Subcutaneous adipose tissue (tissue), 4 donors: ENCODE measurements around the gene MAP2K3. TPM values are rescaled to one million over a fixed set of nuclear protein-coding genes. Genes with fewer than 3 reads are reported as not detected.

ENCODE experiments used
- CTCF ChIP-seq: fragments of 450-650 bp; IDR thresholded peaks from one replicate; pipeline ENCODE4 v1.5.1; 2016; ENCODE audit warnings: low read depth, mild to moderate bottlenecking, control low read depth, antibody characterized with exemption, moderate library complexity
- total RNA-seq, 4 donors: library from RNA; depleted of rRNA; stranded (reverse); fragments of >200 nt; gene quantifications; one replicate each; pipeline ENCODE4 v1.1.0, GENCODE V29; 2016

The MAP2K3 gene
- total RNA-seq, 4 donors from 2014 or later, result 17.0 to 36.2 (median 23.3) TPM

- no peak for TF ChIP-seq CTCF
Observed at GRCh38 chr17:21242780-21243515, 41.6 kb upstream of the MAP2K3 start.

GRCh38 chr17:21243516-21244303 is 40.8 kb upstream of the MAP2K3 start:
- no peak for TF ChIP-seq CTCF

- no peak for TF ChIP-seq CTCF
Observed at GRCh38 chr17:21245639-21246084, 38.8 kb upstream of the MAP2K3 start.

DNA sequence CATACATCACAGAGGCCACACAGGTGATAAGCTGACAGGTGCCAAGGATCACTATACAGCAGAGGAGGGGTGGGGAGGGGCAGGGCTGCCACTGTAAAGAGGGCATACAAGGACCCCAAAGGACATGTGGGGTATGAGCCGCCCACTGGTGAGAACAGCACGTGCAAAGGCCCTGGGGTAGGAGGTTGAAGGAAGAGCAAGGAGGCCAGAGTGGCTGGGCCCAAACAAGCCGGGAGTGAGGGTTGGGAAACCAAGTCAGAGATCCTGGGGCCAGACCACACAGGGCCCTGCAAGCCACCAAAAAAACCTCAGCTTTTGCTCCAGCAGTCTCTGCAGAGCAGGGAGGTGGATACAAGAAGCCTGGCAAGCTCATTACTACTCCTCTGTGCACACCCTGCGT is 37.8 kb upstream of the MAP2K3 start:
- no peak for TF ChIP-seq CTCF

DNA sequence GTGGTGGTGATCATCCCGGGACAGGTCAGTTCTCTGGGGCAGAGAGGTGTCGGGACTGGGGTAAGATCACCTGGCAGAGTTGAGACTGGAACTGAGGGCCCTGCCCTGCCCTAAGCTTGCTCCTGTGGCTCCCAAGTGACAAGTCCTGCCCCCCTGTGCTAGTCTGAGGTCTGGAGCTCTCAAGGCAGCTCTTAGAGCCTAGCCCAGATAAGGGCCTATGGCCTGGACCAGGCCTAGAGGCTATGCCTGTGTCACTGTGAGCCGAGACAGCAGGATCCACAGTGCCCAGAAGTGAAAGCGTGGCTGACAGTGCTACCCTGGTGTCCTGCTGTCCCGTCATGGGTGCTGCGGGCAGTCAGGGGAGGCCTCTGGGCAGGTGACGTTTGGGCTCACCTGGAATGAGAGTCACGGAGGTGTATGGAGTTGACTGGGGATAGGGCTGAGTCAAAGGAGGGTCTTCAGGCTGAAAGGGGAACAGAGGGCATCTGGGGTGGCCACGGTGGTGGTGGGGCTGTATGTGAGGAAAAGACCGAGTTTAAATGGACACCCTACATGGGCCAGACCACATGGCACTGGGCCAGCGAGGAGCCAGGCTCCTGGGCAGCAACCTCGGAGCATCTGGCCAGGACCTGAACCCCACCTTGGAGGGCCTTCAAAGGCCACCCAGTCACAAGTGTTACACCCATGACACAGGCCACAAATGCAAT is 36.8 kb upstream of the MAP2K3 start:
- TF ChIP-seq CTCF, result no peak

- TF ChIP-seq CTCF, result no peak
Observed at GRCh38 chr17:21248500-21248899, 36.0 kb upstream of the MAP2K3 start.
